ENCODE measurements around the gene C17orf67.

The C17orf67 gene

DNA sequence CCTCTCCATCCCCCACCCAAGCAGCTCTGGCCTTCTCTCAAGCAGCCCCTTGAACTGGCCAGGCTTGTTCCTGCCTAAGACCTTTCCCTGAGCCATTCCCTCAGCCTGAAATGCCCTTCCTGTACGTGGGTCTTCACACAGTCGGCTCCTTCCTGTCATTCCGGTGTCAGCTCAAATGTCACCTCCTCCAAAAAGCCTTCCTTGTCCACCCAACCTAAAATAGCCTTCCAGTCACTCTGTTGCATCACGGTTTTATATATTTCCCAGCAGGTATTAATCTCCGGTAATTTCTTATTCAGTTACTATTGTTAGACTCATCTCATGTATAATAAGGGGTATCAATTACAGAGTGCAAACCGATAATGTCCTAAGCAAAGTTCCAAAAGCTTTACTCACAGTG lies 51.8 kb downstream of the C17orf67 start:
- POLR2A ChIA-PET = no interaction called here
- no peak for DNase-seq (ENCODE audit: low read depth, low spot score)
- TF ChIP-seq, protein P1, sequence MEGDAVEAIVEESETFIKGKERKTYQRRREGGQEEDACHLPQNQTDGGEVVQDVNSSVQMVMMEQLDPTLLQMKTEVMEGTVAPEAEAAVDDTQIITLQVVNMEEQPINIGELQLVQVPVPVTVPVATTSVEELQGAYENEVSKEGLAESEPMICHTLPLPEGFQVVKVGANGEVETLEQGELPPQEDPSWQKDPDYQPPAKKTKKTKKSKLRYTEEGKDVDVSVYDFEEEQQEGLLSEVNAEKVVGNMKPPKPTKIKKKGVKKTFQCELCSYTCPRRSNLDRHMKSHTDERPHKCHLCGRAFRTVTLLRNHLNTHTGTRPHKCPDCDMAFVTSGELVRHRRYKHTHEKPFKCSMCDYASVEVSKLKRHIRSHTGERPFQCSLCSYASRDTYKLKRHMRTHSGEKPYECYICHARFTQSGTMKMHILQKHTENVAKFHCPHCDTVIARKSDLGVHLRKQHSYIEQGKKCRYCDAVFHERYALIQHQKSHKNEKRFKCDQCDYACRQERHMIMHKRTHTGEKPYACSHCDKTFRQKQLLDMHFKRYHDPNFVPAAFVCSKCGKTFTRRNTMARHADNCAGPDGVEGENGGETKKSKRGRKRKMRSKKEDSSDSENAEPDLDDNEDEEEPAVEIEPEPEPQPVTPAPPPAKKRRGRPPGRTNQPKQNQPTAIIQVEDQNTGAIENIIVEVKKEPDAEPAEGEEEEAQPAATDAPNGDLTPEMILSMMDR (IDR thresholded peaks at IDR 0.05; ENCODE audit: insufficient read depth, low read length, missing control alignments) = no peak
- CTCF ChIA-PET = interaction anchor here (0.6 to 8.2 kb wide), 19 partner anchors 8 to 365 kb away, joined by 3 to 110 read pairs (median 4); partner anchors contain the start of gene NOG
- no peak overlapping the region for H3K4me3 ChIP-seq (ENCODE audit: low read depth, low read length)

DNA sequence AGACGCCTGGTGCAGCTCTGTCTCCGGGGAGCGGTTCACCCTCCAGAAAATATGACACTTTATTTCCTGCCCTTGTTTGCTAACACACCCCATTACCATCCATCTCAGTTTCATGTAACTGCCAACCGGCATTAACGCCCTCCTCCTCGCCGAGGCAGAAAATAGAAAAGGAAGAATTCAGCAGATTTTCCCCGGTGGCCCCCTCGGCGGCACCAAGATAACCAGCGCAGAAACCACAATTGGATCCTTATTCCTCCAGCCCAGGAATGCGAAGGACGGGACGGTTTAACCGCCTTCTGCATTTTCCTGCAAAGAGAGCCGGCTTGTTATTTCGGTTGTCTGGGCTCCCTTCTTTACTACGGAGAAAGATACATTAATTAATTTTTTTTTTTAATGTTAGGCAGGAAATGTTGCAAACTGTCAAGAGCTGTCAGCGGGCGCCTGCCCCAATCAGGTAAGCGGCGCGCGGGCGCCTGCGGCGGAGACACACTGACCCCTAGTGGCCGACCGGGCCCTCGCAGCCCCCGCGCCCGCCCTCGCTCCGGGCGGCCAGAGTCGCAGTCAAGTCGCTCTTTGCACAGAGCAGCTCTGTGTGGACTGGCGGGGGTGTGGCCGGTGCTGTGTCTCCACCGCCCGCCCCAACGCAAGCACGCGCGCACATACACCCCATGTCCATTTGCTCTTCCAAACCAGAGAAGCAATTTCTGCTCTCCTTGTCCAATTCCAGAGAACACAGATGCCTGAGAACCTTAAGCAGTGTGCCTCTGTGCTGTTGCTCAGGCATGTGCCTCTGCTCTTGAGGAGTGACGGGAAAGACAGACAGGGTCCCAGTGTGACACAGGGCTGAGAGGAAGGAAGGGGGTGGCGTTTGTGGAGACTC lies 53.6 kb downstream of the C17orf67 start:
- POLR2A ChIA-PET = no interaction called here
- peak overlapping the region; percentile 53 for H3K4me3 ChIP-seq (ENCODE audit: low read depth, low read length)
- DNase-seq (ENCODE audit: low read depth, low spot score) = no peak
- CTCF ChIA-PET = interaction anchor here (0.6 to 8.2 kb wide), 30 partner anchors 10 to 1331 kb away, joined by 3 to 110 read pairs (median 4); partner anchors contain the start of gene NOG
- TF ChIP-seq, protein P1 (IDR thresholded peaks at IDR 0.05; ENCODE audit: insufficient read depth, low read length, missing control alignments) = peak; percentile 96

DNA sequence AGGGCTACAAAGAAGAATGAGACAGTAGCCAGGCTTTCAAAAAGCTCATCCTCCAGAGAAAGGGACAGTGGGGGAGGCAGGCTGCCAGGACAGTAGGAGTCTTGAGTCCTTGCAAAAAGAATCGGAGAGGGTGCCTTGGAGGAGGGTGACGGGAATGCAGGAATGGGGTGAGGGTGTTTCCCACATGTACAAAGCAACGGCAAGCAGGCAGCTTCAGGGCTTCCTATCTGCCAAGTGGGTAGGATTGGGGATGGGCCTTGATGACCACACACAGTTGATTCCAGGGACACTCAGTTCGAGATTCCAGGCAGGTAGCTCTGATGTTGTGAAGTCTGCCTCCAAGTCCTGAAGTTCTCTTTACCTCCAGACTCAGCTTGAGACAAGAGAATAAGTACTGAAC lies 54.4 kb downstream of the C17orf67 start:
- H3K4me3 ChIP-seq (ENCODE audit: low read depth, low read length) = no peak overlapping the region

GRCh38 chr17:56778898-56779297 lies 54.8 kb downstream of the C17orf67 start:
- DNase-seq (ENCODE audit: low read depth, low spot score) = no peak
- POLR2A ChIA-PET = no interaction called here
- CTCF ChIA-PET = interaction anchor here (1.1 to 8.2 kb wide), 14 partner anchors 11 to 279 kb away, joined by 3 to 110 read pairs (median 14); partner anchors contain the start of gene NOG
- TF ChIP-seq, protein P1 (IDR thresholded peaks at IDR 0.05; ENCODE audit: insufficient read depth, low read length, missing control alignments) = no peak
- H3K4me3 ChIP-seq (ENCODE audit: low read depth, low read length) = no peak overlapping the region

More for the DNA sequence above, 54.4 kb downstream of the C17orf67 start:
- TF ChIP-seq, protein P1 (IDR thresholded peaks at IDR 0.05; ENCODE audit: insufficient read depth, low read length, missing control alignments) = no peak
- no peak for DNase-seq (ENCODE audit: low read depth, low spot score)
- POLR2A ChIA-PET = no interaction called here
- CTCF ChIA-PET = interaction anchor here (1.1 to 8.2 kb wide), 20 partner anchors 11 to 652 kb away, joined by 3 to 110 read pairs (median 10); partner anchors contain the start of gene NOG

DNA sequence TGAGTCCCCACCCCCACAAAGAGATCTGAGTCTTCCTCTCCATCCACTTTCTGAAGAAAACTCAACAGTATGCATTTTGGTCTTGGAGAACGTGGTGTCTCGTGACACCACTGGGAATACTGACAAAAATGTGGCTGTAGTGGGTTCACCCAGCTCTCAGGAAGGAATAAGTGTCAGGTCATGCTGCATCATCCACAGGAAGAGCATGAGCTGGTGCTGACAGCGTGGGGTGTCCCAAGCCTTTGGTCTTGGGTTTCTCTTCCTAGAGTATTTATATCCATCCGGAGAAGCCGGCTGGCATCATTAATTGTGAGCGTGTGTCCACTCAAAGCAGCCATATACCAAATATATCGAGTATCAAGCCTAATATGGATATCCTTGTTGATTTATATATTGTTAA lies 55.9 kb downstream of the C17orf67 start:
- TF ChIP-seq, protein P1 (IDR thresholded peaks at IDR 0.05; ENCODE audit: insufficient read depth, low read length, missing control alignments) = no peak
- H3K4me3 ChIP-seq (ENCODE audit: low read depth, low read length) = no peak overlapping the region
- ChIA-PET CTCF (no interaction called here), POLR2A (no interaction called here)
- no peak for DNase-seq (ENCODE audit: low read depth, low spot score)

- no peak overlapping the region for H3K4me3 ChIP-seq (ENCODE audit: low read depth, low read length)
- POLR2A ChIA-PET = no interaction called here
- CTCF ChIA-PET = interaction anchor here (0.7 to 1.4 kb wide), 2 partner anchors 11 to 59 kb away, joined by 3 to 4 read pairs; no protein-coding TSS in a partner anchor
Measured at GRCh38 chr17:56774650-56775049, 59.1 kb downstream of the C17orf67 start.

More at GRCh38 chr17:56774650-56775049, 59.1 kb downstream of the C17orf67 start:
- no peak for DNase-seq (ENCODE audit: low read depth, low spot score)
- TF ChIP-seq, protein P1 (IDR thresholded peaks at IDR 0.05; ENCODE audit: insufficient read depth, low read length, missing control alignments) = no peak
